SK-N-SH (cell line): ENCODE data around the gene GRB7. TPM values are rescaled to one million over a fixed set of nuclear protein-coding genes. Genes with fewer than 3 reads are reported as not detected.

Experiments used
- CTCF ChIA-PET: fragments of 300-600, 350-600 bp; formaldehyde crosslinking; extraction: SDS; loops from one replicate; lab custom pipeline; 2021; lab: Yijun Ruan, JAX
- POLR2A ChIA-PET: fragments of 350-600 bp; sonication (Branson Sonifier 250); formaldehyde crosslinking; extraction: SDS; loops from one replicate; lab custom pipeline; 2020; ENCODE audit warnings: antibody characterized with exemption, inconsistent platforms; lab: Yijun Ruan, JAX
- DNase-seq: peaks from one replicate; pipeline ENCODE4 v3.0.0; 2012
- H2AFZ ChIP-seq: fragments of 200-600 bp; sonication (generic); 2 replicates; pipeline ENCODE4 v1.8.1; 2016; ENCODE audit warnings: antibody characterized with exemption, mild to moderate bottlenecking, low read depth
- H3F3A ChIP-seq: fragments of 200-600 bp; sonication (generic); replicated peaks from 2 replicates; pipeline ENCODE3; 2016; ENCODE audit warnings: antibody characterized with exemption, mild to moderate bottlenecking; ENCODE audit not compliant: insufficient read depth
- H3K27ac ChIP-seq, 2 experiments: fragments of 200-500 bp in 1 of 2; fragments of 200-600 bp in 1 of 2; sonication (Bioruptor generic) in 1 of 2; sonication (generic), shearing (Covaris generic) in 1 of 2; 2 replicates each; pipeline versions ENCODE4 v1.5.1 to v1.6.1; 2014 to 2016; ENCODE audit warnings: low read depth in 2 of 2, inconsistent platforms in 1 of 2, low read length in 1 of 2, mild to moderate bottlenecking in 1 of 2, mixed read lengths in 1 of 2
- H3K27me3 ChIP-seq: fragments of 200-600 bp; sonication (generic), shearing (Covaris generic); 2 replicates; pipeline ENCODE4 v1.6.1; 2016; ENCODE audit warnings: mixed run types; ENCODE audit not compliant: insufficient read depth
- H3K36me3 ChIP-seq, 2 experiments: fragments of 200-500 bp in 1 of 2; fragments of 200-600 bp in 1 of 2; sonication (Bioruptor generic) in 1 of 2; sonication (generic) in 1 of 2; replicated peaks in 1 of 2; 2 replicates each; pipeline versions ENCODE3 to v1.5.1; 2014 to 2016; ENCODE audit warnings: low read length in 1 of 2, mild to moderate bottlenecking in 1 of 2; ENCODE audit not compliant: insufficient read depth in 2 of 2, control insufficient read depth in 1 of 2
- H3K4me1 ChIP-seq, 2 experiments: fragments of 200-500 bp in 1 of 2; fragments of 200-600 bp in 1 of 2; sonication (Bioruptor generic) in 1 of 2; sonication (generic), shearing (Covaris generic) in 1 of 2; 2 replicates each; pipeline versions ENCODE4 v1.5.1 to v1.6.1; 2014 to 2016; ENCODE audit warnings: low read depth in 1 of 2, low read length in 1 of 2, mixed run types in 1 of 2; ENCODE audit not compliant: insufficient read depth in 2 of 2, control insufficient read depth in 1 of 2
- H3K4me2 ChIP-seq: fragments of 200-600 bp; sonication (generic), shearing (Covaris generic); 2 replicates; pipeline ENCODE4 v1.6.1; 2017; ENCODE audit warnings: mixed run types
- H3K4me3 ChIP-seq, 2 experiments: fragments of 200-500 bp in 1 of 2; fragments of 200-600 bp in 1 of 2; sonication (Bioruptor generic) in 1 of 2; sonication (generic), shearing (Covaris generic) in 1 of 2; 2 replicates each; pipeline versions ENCODE4 v1.5.1 to v1.8.1; 2014 to 2016; ENCODE audit warnings: low read depth in 2 of 2, inconsistent platforms in 1 of 2, low read length in 1 of 2, mild to moderate bottlenecking in 1 of 2, mixed read lengths in 1 of 2, moderate library complexity in 1 of 2
- H3K79me2 ChIP-seq: fragments of 200-600 bp; sonication (generic); 2 replicates; pipeline ENCODE4 v1.8.1; 2017; ENCODE audit warnings: mild to moderate bottlenecking; ENCODE audit not compliant: insufficient read depth
- H3K9ac ChIP-seq: fragments of 200-600 bp; sonication (generic); 2 replicates; pipeline ENCODE4 v1.6.1; 2017; ENCODE audit warnings: mixed run types
- H3K9me2 ChIP-seq: fragments of 200-600 bp; sonication (generic); 2 replicates; pipeline ENCODE4 v1.6.1; 2017; ENCODE audit warnings: mixed run types
- H3K9me3 ChIP-seq: fragments of 200-600 bp; sonication (generic); 2 replicates; pipeline ENCODE4 v1.6.1; 2017; ENCODE audit warnings: mixed run types, mild to moderate bottlenecking, moderate library complexity
- H4K20me1 ChIP-seq: fragments of 200-600 bp; sonication (generic); 2 replicates; pipeline ENCODE4 v1.6.1; 2017; ENCODE audit warnings: mild to moderate bottlenecking, mixed run types; ENCODE audit not compliant: insufficient read depth
- FOSL2 ChIP-seq: IDR thresholded peaks from 2 replicates; pipeline ENCODE4 v1.4.0; 2012; ENCODE audit warnings: low read depth, mild to moderate bottlenecking, moderate library complexity, borderline replicate concordance
- FOXJ3 ChIP-seq: sonication (generic); formaldehyde crosslinking; IDR thresholded peaks from 2 replicates; pipeline ENCODE4 v1.5.1; 2020; ENCODE audit warnings: mild to moderate bottlenecking, missing genetic modification reagents
- GABPA ChIP-seq: IDR thresholded peaks from 2 replicates; pipeline ENCODE4 v1.4.0; 2012; ENCODE audit warnings: low read depth, mild to moderate bottlenecking
- GATA2 ChIP-seq: sonication (generic); formaldehyde crosslinking; IDR thresholded peaks from 2 replicates; pipeline ENCODE4 v1.5.0; 2020; ENCODE audit warnings: mild to moderate bottlenecking, missing genetic modification reagents
- JUND ChIP-seq: IDR thresholded peaks from 2 replicates; pipeline ENCODE4 v1.4.0; 2012
- NFIC ChIP-seq: IDR thresholded peaks from 2 replicates; pipeline ENCODE4 v1.4.0; 2012; ENCODE audit warnings: borderline replicate concordance
- RAD21 ChIP-seq: IDR thresholded peaks from 2 replicates; pipeline ENCODE4 v1.6.1; 2012; ENCODE audit warnings: mild to moderate bottlenecking, low read length
- RCOR1 ChIP-seq: fragments of 150-350 bp; IDR thresholded peaks from 2 replicates; pipeline ENCODE4 v1.6.1; 2017; ENCODE audit warnings: antibody characterized with exemption, low read length
- RFX5 ChIP-seq: IDR thresholded peaks from 2 replicates; pipeline ENCODE4 v1.6.1; 2012; ENCODE audit warnings: mild to moderate bottlenecking, improper control_type of control experiment, low read length
- RXRA ChIP-seq: IDR thresholded peaks from 2 replicates; pipeline ENCODE4 v1.4.0; 2012; ENCODE audit warnings: low read depth, mild to moderate bottlenecking, borderline replicate concordance
- SIN3A ChIP-seq: IDR thresholded peaks from 2 replicates; pipeline ENCODE4 v1.6.1; 2012; ENCODE audit warnings: low read depth, mild to moderate bottlenecking, low read length, moderate library complexity, borderline replicate concordance
- SMC3 ChIP-seq: IDR thresholded peaks from 2 replicates; pipeline ENCODE4 v1.6.1; 2012; ENCODE audit warnings: low read depth, low read length, improper control_type of control experiment
- TAF1 ChIP-seq: IDR thresholded peaks from 2 replicates; pipeline ENCODE4 v1.6.1; 2012; ENCODE audit warnings: low read depth, mild to moderate bottlenecking, low read length, moderate library complexity, borderline replicate concordance
- TCF12 ChIP-seq: IDR thresholded peaks from 2 replicates; pipeline ENCODE4 v1.4.0; 2012
- WGBS: methylation state at CpG from one replicate; pipeline ENCODE4 v1.1.6; 2017; ENCODE audit warnings: low lambda C conversion rate; 5-methylcytosine and 5-hydroxymethylcytosine counted together
- polyA plus RNA-seq, 3 experiments: library from polyadenylated mRNA; depleted of rRNA; stranded (reverse); fragments of >200 nt; gene quantifications; 2 replicates each; pipeline ENCODE4 v1.2.3, GENCODE V29; 2012
- TF ChIP-seq, protein P1 (sequence below): IDR thresholded peaks from 2 replicates; pipeline ENCODE4 v1.4.0; 2012; ENCODE audit warnings: low read depth
- TF ChIP-seq, protein P2 (sequence below): fragments of 150-350 bp; IDR thresholded peaks from 2 replicates; pipeline ENCODE4 v1.6.1; 2016; ENCODE audit warnings: mild to moderate bottlenecking, low read depth, low read length
- TF ChIP-seq, protein P3 (sequence below): fragments of 200-600 bp; sonication (generic); IDR thresholded peaks from 2 replicates; pipeline ENCODE4 v1.6.1; 2017; ENCODE audit warnings: antibody characterized with exemption, mild to moderate bottlenecking, moderate library complexity
- TF ChIP-seq, protein P4 (sequence below): fragments of 150-350 bp; IDR thresholded peaks from 2 replicates; pipeline ENCODE4 v1.6.1; 2017; ENCODE audit warnings: antibody characterized with exemption, low read length, low read depth, borderline replicate concordance

The GRB7 gene
- polyA plus RNA-seq, 1 of the 3 experiments (the other 2 are of a cell fraction) = not detected

DNA sequence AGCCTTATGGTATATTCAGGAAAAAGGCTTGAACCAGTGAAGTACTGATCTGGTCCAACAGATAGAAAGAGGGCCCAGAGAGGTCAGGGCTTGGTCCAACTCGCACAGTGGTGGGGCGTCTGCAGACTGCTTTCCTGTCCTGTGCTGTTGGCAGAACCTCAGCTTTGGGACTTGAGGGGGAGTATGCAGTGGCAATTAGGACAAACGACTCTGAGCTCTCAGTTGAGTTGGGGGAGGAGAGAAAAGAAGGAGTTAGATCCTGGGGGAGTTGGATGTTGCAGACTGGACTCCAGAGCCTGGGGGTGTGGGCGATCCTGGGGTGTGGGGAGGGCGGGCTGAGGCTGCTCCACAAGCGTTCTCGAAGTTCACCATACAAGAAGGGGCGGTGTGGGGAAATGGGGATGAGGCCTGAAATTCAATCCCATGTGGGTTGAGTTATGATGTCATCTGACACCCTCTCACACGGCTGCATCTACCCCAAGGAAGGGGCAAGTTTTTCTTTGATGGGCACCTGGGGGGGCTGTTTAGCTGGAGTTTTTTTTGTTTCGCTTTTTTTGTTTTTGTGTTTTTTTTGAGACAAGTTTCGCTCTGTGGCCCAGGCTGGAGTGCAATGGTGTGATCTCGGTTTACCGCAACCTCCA, 14.6 kb downstream of the GRB7 start:
- Histone ChIP-seq H2AFZ (no peak overlapping the region), H3K36me3 (no peaks in the 10 kb centered on the region), H3K4me3 (no peak overlapping the region), H3K27ac (no peak overlapping the region), H3K79me2 (no peaks in the 10 kb centered on the region), H4K20me1 (no peaks in the 10 kb centered on the region), H3K9me3 (no peaks in the 10 kb centered on the region), H3K9ac (no peak overlapping the region), H3K27me3 (peaks cover 4% of the 10 kb centered on the region; the same call in 1 of the 2 replicates), H3K4me2 (no peak overlapping the region), H3K9me2 (no peaks in the 10 kb centered on the region), H3F3A (peaks cover 5% of the 10 kb centered on the region), H3K4me1 (peaks cover 0 to 12% of the 10 kb centered on the region in 2 experiments; a peak in 1 of 4 replicates)
- ChIA-PET CTCF (interaction anchor here (0.7 to 3.1 kb wide), 7 partner anchors 12 to 134 kb away, joined by 3 to 21 read pairs (median 5); partner anchors contain the start of genes MIEN1 and PGAP3), POLR2A (interaction anchor here (1.8 kb wide), 1 partner anchor 131 kb away, joined by 5 read pairs; no protein-coding TSS in a partner anchor)
- TF ChIP-seq NFIC (no peak), GABPA (no peak), RCOR1 (no peak), SMC3 (no peak), FOSL2 (no peak), JUND (no peak), TCF12 (no peak), RAD21 (no peak), TAF1 (no peak), RFX5 (no peak), FOXJ3 (CRISPR knock-in tag) (no peak), RXRA (no peak), SIN3A (no peak), GATA2 (CRISPR knock-in tag) (no peak)
- TF ChIP-seq, protein P1, sequence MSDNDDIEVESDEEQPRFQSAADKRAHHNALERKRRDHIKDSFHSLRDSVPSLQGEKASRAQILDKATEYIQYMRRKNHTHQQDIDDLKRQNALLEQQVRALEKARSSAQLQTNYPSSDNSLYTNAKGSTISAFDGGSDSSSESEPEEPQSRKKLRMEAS = no peak
- TF ChIP-seq, protein P2, sequence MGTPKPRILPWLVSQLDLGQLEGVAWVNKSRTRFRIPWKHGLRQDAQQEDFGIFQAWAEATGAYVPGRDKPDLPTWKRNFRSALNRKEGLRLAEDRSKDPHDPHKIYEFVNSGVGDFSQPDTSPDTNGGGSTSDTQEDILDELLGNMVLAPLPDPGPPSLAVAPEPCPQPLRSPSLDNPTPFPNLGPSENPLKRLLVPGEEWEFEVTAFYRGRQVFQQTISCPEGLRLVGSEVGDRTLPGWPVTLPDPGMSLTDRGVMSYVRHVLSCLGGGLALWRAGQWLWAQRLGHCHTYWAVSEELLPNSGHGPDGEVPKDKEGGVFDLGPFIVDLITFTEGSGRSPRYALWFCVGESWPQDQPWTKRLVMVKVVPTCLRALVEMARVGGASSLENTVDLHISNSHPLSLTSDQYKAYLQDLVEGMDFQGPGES = no peak
- TF ChIP-seq, protein P3, sequence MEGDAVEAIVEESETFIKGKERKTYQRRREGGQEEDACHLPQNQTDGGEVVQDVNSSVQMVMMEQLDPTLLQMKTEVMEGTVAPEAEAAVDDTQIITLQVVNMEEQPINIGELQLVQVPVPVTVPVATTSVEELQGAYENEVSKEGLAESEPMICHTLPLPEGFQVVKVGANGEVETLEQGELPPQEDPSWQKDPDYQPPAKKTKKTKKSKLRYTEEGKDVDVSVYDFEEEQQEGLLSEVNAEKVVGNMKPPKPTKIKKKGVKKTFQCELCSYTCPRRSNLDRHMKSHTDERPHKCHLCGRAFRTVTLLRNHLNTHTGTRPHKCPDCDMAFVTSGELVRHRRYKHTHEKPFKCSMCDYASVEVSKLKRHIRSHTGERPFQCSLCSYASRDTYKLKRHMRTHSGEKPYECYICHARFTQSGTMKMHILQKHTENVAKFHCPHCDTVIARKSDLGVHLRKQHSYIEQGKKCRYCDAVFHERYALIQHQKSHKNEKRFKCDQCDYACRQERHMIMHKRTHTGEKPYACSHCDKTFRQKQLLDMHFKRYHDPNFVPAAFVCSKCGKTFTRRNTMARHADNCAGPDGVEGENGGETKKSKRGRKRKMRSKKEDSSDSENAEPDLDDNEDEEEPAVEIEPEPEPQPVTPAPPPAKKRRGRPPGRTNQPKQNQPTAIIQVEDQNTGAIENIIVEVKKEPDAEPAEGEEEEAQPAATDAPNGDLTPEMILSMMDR = no peak
- TF ChIP-seq, protein P4, sequence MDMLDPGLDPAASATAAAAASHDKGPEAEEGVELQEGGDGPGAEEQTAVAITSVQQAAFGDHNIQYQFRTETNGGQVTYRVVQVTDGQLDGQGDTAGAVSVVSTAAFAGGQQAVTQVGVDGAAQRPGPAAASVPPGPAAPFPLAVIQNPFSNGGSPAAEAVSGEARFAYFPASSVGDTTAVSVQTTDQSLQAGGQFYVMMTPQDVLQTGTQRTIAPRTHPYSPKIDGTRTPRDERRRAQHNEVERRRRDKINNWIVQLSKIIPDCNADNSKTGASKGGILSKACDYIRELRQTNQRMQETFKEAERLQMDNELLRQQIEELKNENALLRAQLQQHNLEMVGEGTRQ = no peak
- DNase-seq = no peak
- 89% methylated on average over 13 of the region's 13 CpGs for WGBS
